Activated naive CD4-positive, alpha-beta T cell treated with anti-CD3 and anti-CD28 coated beads, Interleukin-2, amount 50 U/mL, for 16 hours (primary cell): ENCODE measurements around the gene CCM2.
"Not testable (repeated sequence)": the region's sequence is repeated elsewhere in the genome, so short reads cannot be mapped to it uniquely, and the experiment has no call there.

ENCODE experiments used
- DNase-seq: peaks from one replicate; pipeline ENCODE4 v3.0.0-alpha.2; 2020

The CCM2 gene

GRCh38 chr7:44982535-44982923, 17.5 kb upstream of the CCM2 start:
- no peak for DNase-seq

- no peak for DNase-seq
Measured at GRCh38 chr7:44982970-44983369, 17.0 kb upstream of the CCM2 start.

DNA sequence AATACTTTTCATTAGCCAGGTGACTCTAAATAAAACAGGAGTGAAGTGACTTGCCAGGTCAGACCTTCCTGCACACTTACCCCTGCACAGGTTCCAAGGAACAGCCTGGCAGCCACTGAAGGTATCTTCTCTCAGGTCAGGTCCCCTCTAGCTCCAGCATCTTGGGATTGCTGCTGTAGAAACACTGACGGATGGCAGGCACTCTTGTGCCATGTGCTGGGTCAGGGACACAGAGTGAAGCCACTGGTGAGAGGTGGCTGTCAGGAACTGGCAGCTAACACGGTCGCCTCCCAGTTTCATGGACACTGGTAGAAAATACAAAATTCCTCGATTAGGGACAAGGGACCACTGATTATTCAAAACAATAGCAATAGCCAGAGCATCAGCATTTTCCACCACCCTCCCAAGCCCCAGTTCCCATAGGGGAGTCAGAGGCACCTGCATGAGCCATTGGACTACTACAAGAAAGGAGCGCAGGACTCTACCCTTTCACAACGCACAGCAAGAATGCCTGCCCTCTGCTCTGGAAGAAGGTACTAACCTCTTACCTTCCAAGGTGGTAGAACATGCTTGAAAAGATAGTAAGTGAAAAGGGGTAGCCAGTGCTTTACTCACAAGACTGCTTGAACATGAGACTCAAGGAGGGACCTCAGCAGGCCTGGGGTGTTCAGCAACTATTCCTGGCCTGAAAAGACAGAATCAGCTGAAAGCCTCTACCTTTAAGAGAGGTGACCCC, 16.1 kb upstream of the CCM2 start:
- DNase-seq: no peak

GRCh38 chr7:44984478-44984758, 15.6 kb upstream of the CCM2 start:
- DNase-seq: no peak

- no peak for DNase-seq
Measured at GRCh38 chr7:44985033-44985695, 14.8 kb upstream of the CCM2 start.

DNA sequence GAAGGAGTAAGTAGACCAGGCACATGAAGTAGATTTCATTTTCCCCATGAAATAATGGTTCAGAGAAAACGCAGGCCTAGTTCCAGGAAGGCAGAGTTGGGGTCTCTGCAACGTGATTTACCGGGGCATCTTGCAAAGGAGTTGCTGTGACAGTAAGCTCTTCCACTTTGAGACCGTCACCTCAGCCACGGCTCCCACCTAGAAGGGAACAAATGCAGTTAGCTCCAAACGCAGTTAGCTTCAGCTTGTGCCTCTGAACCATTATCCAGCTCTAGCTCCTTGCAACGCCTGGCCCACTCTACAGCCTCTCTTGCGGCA, 14.1 kb upstream of the CCM2 start:
- DNase-seq: no peak

DNA sequence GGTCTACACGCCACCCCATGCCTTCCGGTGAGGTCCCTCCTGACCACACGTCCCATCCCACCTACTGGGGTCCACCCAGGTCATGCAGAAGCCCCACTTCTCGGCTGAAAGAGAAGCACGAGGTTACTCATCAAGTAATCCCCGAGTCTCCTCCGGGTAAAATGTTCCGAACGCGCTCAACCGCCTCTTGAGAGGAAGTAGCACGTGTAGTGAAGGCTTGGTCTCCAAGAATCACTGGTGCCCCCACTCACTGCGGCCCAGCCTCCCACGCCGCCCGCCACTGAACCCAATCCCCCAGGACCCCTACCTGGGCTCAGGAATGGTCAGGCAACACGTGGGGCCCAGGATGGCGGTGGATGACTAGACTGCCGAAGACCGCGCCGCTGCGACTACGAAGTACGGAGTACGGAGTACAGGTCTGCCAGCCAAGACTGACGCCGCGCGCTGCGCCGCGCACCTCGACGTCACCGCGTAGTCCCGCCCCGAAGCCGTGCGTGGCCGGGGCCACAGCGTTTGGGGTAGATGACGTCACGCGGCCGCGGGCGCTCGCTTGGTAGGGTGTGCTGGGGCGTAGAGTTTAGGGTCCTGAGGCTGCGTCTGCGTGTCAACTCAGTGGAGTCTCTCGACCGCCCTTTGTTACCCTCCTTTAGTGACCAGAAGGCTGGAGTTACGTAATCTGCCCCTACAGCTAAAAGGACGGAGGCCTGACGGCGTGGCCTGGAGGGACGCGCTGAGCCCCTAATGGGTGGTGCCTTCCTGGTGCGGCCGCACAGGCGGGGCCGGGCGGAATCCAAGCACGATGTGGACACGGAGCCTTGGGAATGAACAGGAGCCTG, 13.6 kb upstream of the CCM2 start:
- DNase-seq: peak; percentile 95

DNA sequence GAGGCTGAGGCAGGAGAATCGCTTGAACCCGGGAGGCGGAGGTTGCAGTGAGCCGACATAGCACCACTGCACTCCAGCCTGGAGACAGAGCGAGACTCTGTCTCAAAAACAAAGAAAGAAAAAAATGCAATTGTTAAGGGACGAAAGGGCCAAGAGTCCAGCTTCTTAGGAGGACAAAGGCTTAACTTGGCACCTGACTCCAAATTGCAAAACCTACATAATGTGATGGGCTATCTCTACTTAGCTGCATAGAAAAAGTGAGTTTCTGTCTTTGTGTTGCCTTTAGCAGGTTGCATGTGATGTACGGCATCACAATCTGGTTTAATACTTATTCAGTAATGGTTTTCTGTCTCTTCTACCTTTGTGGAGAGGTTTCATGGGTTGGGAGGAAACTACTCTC, 12.5 kb upstream of the CCM2 start:
- DNase-seq: no peak

DNA sequence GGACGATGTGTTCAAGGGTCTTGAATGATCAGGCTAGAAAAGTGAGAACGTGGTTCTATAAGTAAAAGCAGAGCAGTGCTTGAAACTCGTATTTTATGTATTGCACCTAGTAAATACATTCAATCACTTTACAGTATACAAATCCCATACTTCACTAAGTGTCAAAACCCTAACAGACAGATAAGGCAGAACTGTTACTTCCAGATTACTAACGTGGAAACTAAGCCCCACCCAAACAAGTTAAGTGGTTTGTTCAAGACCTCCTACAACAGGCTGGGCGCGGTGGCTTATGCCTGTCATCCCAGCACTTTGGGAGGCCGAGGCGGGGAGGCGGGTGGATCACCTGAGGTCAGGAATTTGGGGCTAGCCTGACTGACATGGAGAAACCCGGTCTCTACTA, 12.0 kb upstream of the CCM2 start:
- DNase-seq: no peak

DNA sequence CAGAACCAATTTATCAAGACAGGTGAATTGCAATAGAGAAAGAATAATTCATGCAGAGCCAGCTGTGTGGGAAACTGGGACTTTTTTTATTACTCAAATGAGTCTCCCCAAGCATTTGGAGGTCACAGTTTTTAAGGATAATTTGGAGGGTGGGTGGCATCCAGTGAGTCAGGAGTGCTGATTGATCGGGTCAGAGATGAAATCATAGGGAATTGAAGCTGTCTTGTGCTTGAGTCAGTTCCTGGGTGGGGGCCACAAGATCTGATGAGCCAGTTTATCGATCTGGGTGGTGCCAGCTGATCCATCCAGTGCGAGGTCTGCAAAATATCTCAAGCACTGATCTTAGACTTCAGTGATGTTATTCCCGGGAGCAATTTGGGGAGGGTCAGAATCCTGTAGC, 11.3 kb upstream of the CCM2 start:
- DNase-seq: no peak

- no peak for DNase-seq
Measured at GRCh38 chr7:44989132-44989531, 10.9 kb upstream of the CCM2 start.

DNA sequence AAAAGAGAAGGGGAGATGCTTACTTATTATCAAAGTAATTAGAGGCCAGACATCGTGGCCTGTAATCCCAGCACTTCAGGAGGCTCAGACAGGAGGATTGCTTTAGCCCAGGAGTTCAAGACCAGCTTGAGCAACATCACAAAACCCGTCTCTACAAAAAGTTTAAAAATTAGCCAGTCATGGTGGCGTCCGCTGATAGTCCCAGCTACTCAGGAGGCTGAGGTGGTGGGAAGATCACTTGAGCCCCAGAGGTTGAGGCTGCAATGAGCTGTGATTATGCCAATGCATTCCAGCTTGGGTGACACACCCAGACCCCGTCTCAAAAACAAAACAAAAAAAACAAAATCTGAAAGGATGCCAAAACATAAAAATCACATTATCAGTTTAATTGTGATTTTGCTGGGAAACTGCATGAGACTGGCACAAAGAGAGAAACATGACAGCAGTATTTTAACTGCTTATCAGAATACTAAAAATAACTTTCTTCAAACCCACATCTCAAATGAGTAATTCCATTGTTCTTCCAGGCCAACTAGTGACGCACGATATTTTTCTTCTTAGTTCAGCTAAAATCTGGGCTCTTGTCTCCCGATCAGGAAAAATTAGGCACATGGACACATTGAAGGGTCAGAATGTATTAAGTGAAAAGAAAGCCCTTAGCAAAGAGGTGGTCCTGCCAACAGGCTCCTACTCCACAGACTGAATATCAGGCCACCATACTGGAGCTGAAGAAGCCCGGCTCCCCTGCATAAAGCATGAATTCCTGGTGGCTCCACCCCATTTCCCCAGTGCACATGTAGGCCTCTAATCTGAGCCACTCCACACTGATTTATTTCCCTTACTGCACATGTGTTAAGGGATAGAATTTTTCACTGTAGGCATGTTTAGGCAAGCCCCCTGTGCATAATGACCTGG, 9.6 kb upstream of the CCM2 start:
- no peak for DNase-seq

GRCh38 chr7:44992004-44992795, 7.8 kb upstream of the CCM2 start:
- DNase-seq: not testable (repeated sequence)

GRCh38 chr7:44994877-44995554, 5.0 kb upstream of the CCM2 start:
- no peak for DNase-seq

- DNase-seq: no peak
Measured at GRCh38 chr7:44995555-44996493, 4.2 kb upstream of the CCM2 start.

- no peak for DNase-seq
Measured at GRCh38 chr7:44998153-44998871, 1.7 kb upstream of the CCM2 start.

- DNase-seq: peak; percentile 99
Measured at GRCh38 chr7:44999245-45000092, 532 bp upstream of the CCM2 start.

DNA sequence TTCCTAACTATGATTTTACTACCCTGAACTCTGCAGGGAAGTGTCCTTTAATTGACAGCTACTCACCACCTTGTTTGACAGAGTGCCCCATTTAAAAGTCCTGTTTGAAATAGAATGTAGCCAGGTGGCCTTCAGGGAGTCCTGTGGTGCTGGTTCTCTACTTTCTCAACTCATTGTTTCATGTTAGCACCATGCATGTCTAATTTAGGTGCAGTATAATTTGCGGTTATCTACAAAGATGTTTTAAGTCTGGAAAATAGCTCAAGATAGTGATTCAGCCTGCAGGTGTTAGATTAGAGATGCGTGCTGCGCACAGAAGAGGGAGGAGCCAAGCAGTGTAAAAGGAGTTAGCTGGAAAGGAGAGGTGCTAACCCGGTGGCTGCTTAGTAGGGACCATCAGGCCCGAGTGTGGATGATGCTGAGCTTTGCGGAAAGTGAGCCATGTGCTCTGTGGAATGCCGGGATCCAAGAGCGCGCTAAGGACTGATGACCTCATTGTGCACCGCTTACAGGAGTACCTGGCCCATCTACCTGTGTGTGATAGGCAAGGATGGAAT, 1.2 kb downstream of the CCM2 start:
- peak; percentile 76 for DNase-seq

- no peak for DNase-seq
Measured at GRCh38 chr7:45001826-45002225, 1.8 kb downstream of the CCM2 start.
